GM19395 (cell line): Measurements from ENCODE around the gene SIPA1L3.
A peak's percentile ranks its signal among the peaks of the same experiment; 100 is the strongest.
"Not testable (repeated sequence)": the region's sequence is repeated elsewhere in the genome, so short reads cannot be mapped to it uniquely, and the experiment has no call there.

Experiments
- ATAC-seq: cut with Tn5 transposase; IDR thresholded peaks from one replicate; pipeline ENCODE4 v1.9.1; 2021; ENCODE audit warnings: mild to moderate bottlenecking, moderate library complexity; ENCODE audit not compliant: unreplicated experiment

Gene SIPA1L3

GRCh38 chr19:38017401-38018151 is 110.6 kb downstream of the SIPA1L3 start:
- ATAC-seq, result no peak

- ATAC-seq, result no peak
These were observed 111.8 kb downstream of the SIPA1L3 start for GRCh38 chr19:38018694-38019395.

- no peak for ATAC-seq
These were observed 112.4 kb downstream of the SIPA1L3 start for GRCh38 chr19:38019396-38019724.

- no peak for ATAC-seq
These were observed 113.3 kb downstream of the SIPA1L3 start for GRCh38 chr19:38020311-38020710.

GRCh38 chr19:38021352-38021751 is 114.3 kb downstream of the SIPA1L3 start:
- ATAC-seq, result no peak

- no peak for ATAC-seq
These were observed 116.0 kb downstream of the SIPA1L3 start for GRCh38 chr19:38022791-38023670.

GRCh38 chr19:38023671-38024541 is 116.9 kb downstream of the SIPA1L3 start:
- no peak for ATAC-seq

- ATAC-seq, result no peak
These were observed 118.2 kb downstream of the SIPA1L3 start for GRCh38 chr19:38024992-38025908.

GRCh38 chr19:38025909-38026307 is 118.9 kb downstream of the SIPA1L3 start:
- ATAC-seq, result no peak

- ATAC-seq, result no peak
These were observed 122.0 kb downstream of the SIPA1L3 start for GRCh38 chr19:38028913-38029510.

GRCh38 chr19:38030001-38030400 is 123.0 kb downstream of the SIPA1L3 start:
- not testable (repeated sequence) for ATAC-seq

GRCh38 chr19:38030686-38031422 is 123.8 kb downstream of the SIPA1L3 start:
- no peak for ATAC-seq

- no peak for ATAC-seq
These were observed 124.4 kb downstream of the SIPA1L3 start for GRCh38 chr19:38031423-38031770.

GRCh38 chr19:38032151-38032550 is 125.1 kb downstream of the SIPA1L3 start:
- ATAC-seq, result no peak

GRCh38 chr19:38032951-38033350 is 125.9 kb downstream of the SIPA1L3 start:
- no peak for ATAC-seq

GRCh38 chr19:38033658-38034491 is 126.9 kb downstream of the SIPA1L3 start:
- peak; percentile 72 for ATAC-seq

GRCh38 chr19:38034492-38034860 is 127.5 kb downstream of the SIPA1L3 start:
- no peak for ATAC-seq
